ENCODE data around the gene PDXDC1.
"Not testable (repeated sequence)": the region's sequence is repeated elsewhere in the genome, so short reads cannot be mapped to it uniquely, and the experiment has no call there.

Gene PDXDC1

GRCh38 chr16:15071013-15071412 lies 96.2 kb downstream of the PDXDC1 start:
- peaks cover 0 to 56% (median 35%) of the 10 kb centered on the region in 11 experiments; a peak in 17 of 22 replicates for H4K20me1 ChIP-seq
- H3K36me3 ChIP-seq, result peaks cover 55 to 90% (median 74%) of the 10 kb centered on the region in 11 experiments
- H3K27me3 ChIP-seq; H3K27ac ChIP-seq; H3K4me2 ChIP-seq; H3K4me1 ChIP-seq; H3K9me3 ChIP-seq (replicated peaks in 1 of 11); H3K9ac ChIP-seq; H3K4me3 ChIP-seq: not testable (repeated sequence)

GRCh38 chr16:15071916-15072769 lies 97.3 kb downstream of the PDXDC1 start:
- Histone ChIP-seq H3K36me3 (peaks cover 58 to 93% (median 77%) of the 10 kb centered on the region in 11 experiments), H3K9ac (peak overlapping the region in 4 of 11 experiments; percentile 8 to 44 (median 25); a peak in 3 of 22 replicates), H3K4me2 (peak overlapping the region in 3 of 11 experiments; percentile 19 to 47 (median 21); a peak in 2 of 22 replicates), H4K20me1 (peaks cover 0 to 56% (median 35%) of the 10 kb centered on the region in 11 experiments; a peak in 17 of 22 replicates)
- H3K9me3 ChIP-seq (replicated peaks in 1 of 11); H3K4me3 ChIP-seq; H3K4me1 ChIP-seq; H3K27ac ChIP-seq; H3K27me3 ChIP-seq: not testable (repeated sequence)

GRCh38 chr16:15073101-15073500 lies 98.3 kb downstream of the PDXDC1 start:
- TF ChIP-seq Cebpa-rat (IDR thresholded peaks at IDR 0.05), result no peak
- Histone ChIP-seq H3K4me1 (peaks cover 0 to 8% (median 4%) of the 10 kb centered on the region in 10 experiments; a peak in 5 of 20 replicates), H3K27me3 (no peaks in the 10 kb centered on the region), H3K9ac (peak overlapping the region in 3 of 11 experiments; percentile 8 to 38 (median 12); a peak in 3 of 22 replicates), H4K20me1 (peaks cover 0 to 64% (median 35%) of the 10 kb centered on the region in 11 experiments; a peak in 17 of 22 replicates), H3K36me3 (peaks cover 60 to 93% (median 79%) of the 10 kb centered on the region in 11 experiments), H3K27ac (no peak overlapping the region), H3K4me3 (no peak overlapping the region), H3K4me2 (no peak overlapping the region), H3K9me3 (replicated peaks in 1 of 11) (no peaks in the 10 kb centered on the region)

GRCh38 chr16:15076161-15076560 lies 101.3 kb downstream of the PDXDC1 start:
- not testable (repeated sequence) for H3K9ac ChIP-seq; H3K9me3 ChIP-seq (replicated peaks in 1 of 11); H3K27me3 ChIP-seq; H3K27ac ChIP-seq; H3K4me2 ChIP-seq; H3K4me1 ChIP-seq; H3K4me3 ChIP-seq
- Histone ChIP-seq H3K36me3 (peaks cover 57 to 93% (median 76%) of the 10 kb centered on the region in 11 experiments), H4K20me1 (peaks cover 0 to 60% (median 35%) of the 10 kb centered on the region in 11 experiments; a peak in 17 of 22 replicates)

GRCh38 chr16:15080883-15081282 lies 106.1 kb downstream of the PDXDC1 start:
- H3K4me1 ChIP-seq; H3K27me3 ChIP-seq; H3K4me2 ChIP-seq; H3K4me3 ChIP-seq; H3K9ac ChIP-seq; H3K27ac ChIP-seq; H3K9me3 ChIP-seq (replicated peaks in 1 of 11): not testable (repeated sequence)
- Histone ChIP-seq H3K36me3 (peaks cover 55 to 96% (median 83%) of the 10 kb centered on the region in 11 experiments), H4K20me1 (peaks cover 0 to 21% (median 2%) of the 10 kb centered on the region in 11 experiments; a peak in 11 of 22 replicates)

GRCh38 chr16:15082788-15083187 lies 108.0 kb downstream of the PDXDC1 start:
- Histone ChIP-seq H3K36me3 (peaks cover 52 to 100% (median 83%) of the 10 kb centered on the region in 11 experiments), H4K20me1 (peaks cover 0 to 27% (median 5%) of the 10 kb centered on the region in 11 experiments; a peak in 9 of 22 replicates)
- H3K4me3 ChIP-seq; H3K9ac ChIP-seq; H3K4me2 ChIP-seq; H3K27me3 ChIP-seq; H3K9me3 ChIP-seq (replicated peaks in 1 of 11); H3K4me1 ChIP-seq; H3K27ac ChIP-seq: not testable (repeated sequence)

GRCh38 chr16:15090663-15091269 lies 115.9 kb downstream of the PDXDC1 start:
- peaks cover 12 to 19% (median 16%) of the 10 kb centered on the region in 10 experiments for H3K4me1 ChIP-seq
- not testable (repeated sequence) for H3K9ac ChIP-seq; H3K9me3 ChIP-seq (replicated peaks in 1 of 11); H3K4me3 ChIP-seq; H3K27me3 ChIP-seq; H3K4me2 ChIP-seq; H3K27ac ChIP-seq
- H3K36me3 ChIP-seq, result peaks cover 30 to 71% (median 48%) of the 10 kb centered on the region in 11 experiments
- peaks cover 0 to 64% (median 15%) of the 10 kb centered on the region in 11 experiments; a peak in 12 of 22 replicates for H4K20me1 ChIP-seq

GRCh38 chr16:15093571-15093954 lies 118.7 kb downstream of the PDXDC1 start:
- H3K9ac ChIP-seq, result peak overlapping the region; percentile 75 to 91 (median 86)
- peaks cover 0 to 40% (median 6%) of the 10 kb centered on the region in 11 experiments; a peak in 9 of 22 replicates for H4K20me1 ChIP-seq
- peak overlapping the region; percentile 63 to 91 (median 87); a peak in 21 of 22 replicates for H3K27ac ChIP-seq
- H3K27me3 ChIP-seq; H3K9me3 ChIP-seq (replicated peaks in 1 of 11): not testable (repeated sequence)
- H3K4me2 ChIP-seq, result peak overlapping the region; percentile 77 to 90 (median 84)
- peaks cover 14 to 43% (median 28%) of the 10 kb centered on the region in 11 experiments for H3K36me3 ChIP-seq
- peaks cover 12 to 19% (median 16%) of the 10 kb centered on the region in 10 experiments for H3K4me1 ChIP-seq
- peak overlapping the region; percentile 65 to 78 (median 70) for H3K4me3 ChIP-seq

- Histone ChIP-seq H3K4me3 (peak within 1 kb of the TSS; percentile 65 to 78 (median 70)), H3K4me2 (peak within 1 kb of the TSS; percentile 82 to 95 (median 84)), H3K27ac (peak within 1 kb of the TSS; percentile 63 to 91 (median 87); a peak in 21 of 22 replicates), H3K4me1 (peaks cover 12 to 19% (median 16%) of the 10 kb centered on the region in 10 experiments), H3K9ac (peak within 1 kb of the TSS; percentile 75 to 91 (median 86)), H4K20me1 (peaks cover 0 to 34% (median 6%) of the 10 kb centered on the region in 11 experiments; a peak in 9 of 22 replicates), H3K36me3 (peaks cover 14 to 37% (median 25%) of the 10 kb centered on the region in 11 experiments)
- not testable (repeated sequence) for H3K9me3 ChIP-seq (replicated peaks in 1 of 11); H3K27me3 ChIP-seq
These were observed 119.4 kb downstream of the PDXDC1 start, which contains the start of gene RRN3 for GRCh38 chr16:15093955-15094827. RRN3 (minus strand) TSS chr16:15094272; CDS start chr16:15094233, 39 bp downstream.

GRCh38 chr16:15096583-15096972 lies 121.8 kb downstream of the PDXDC1 start:
- Histone ChIP-seq H3K36me3 (peaks cover 0 to 14% (median 6%) of the 10 kb centered on the region in 11 experiments; a peak in 20 of 22 replicates), H3K4me1 (peaks cover 12 to 26% (median 16%) of the 10 kb centered on the region in 10 experiments), H4K20me1 (peaks cover 0 to 15% (median 6%) of the 10 kb centered on the region in 11 experiments; a peak in 5 of 22 replicates)
- H3K27me3 ChIP-seq; H3K27ac ChIP-seq; H3K4me2 ChIP-seq; H3K9ac ChIP-seq; H3K9me3 ChIP-seq (replicated peaks in 1 of 11); H3K4me3 ChIP-seq: not testable (repeated sequence)

- not testable (repeated sequence) for H3K9ac ChIP-seq; H4K20me1 ChIP-seq; H3K36me3 ChIP-seq; H3K4me2 ChIP-seq; H3K27me3 ChIP-seq; H3K27ac ChIP-seq; H3K9me3 ChIP-seq (replicated peaks in 1 of 11); H3K4me3 ChIP-seq
- peaks cover 0 to 15% (median 6%) of the 10 kb centered on the region in 10 experiments; a peak in 13 of 20 replicates for H3K4me1 ChIP-seq
These were observed 124.6 kb downstream of the PDXDC1 start for GRCh38 chr16:15099366-15099909.

All from BLaER1 treated with 17β-estradiol and CSF1 and Interleukin-3, amounts not matched to agents 10 nM and 100 nM (cell line).